Measurements from ENCODE around the gene FAH. TPM values are rescaled to one million over a fixed set of nuclear protein-coding genes. Genes with fewer than 3 reads are reported as not detected.

The FAH gene
- polyA plus RNA-seq, 1 donor from 2014 or later = 3.1 TPM

DNA sequence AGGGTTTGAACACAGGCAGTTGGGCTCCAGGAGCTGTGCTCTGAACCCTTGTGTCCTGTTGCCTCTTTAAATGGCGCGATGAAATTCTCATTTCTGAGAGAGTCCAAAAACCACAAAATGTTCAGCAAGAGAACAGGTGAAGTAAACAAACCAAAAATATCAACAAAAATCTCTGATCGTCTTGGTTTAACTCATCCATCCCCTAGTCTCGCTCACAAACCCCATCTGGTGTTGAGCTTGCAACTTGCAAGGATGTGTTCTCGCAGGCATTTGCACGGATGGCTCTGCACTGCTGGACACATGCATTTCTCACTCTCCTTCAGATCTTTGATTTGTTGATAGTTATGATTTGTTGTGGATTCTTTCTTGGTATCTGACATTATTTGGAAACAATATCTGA lies 31.1 kb downstream of the FAH start:
- H3K27ac ChIP-seq (ENCODE audit: low read length) = no peak overlapping the region
- H3K9ac ChIP-seq (ENCODE audit: low read length) = no peak overlapping the region
- TF ChIP-seq REST (IDR thresholded peaks at IDR 0.05; ENCODE audit: borderline replicate concordance) = no peak
- TF ChIP-seq RAD21 (conservative IDR thresholded peaks at IDR 0.05) = peak; percentile 35
- peak; percentile 44 for TF ChIP-seq SMC3 (conservative IDR thresholded peaks at IDR 0.05; ENCODE audit: poor library complexity)
- no peak overlapping the region for H2AFZ ChIP-seq (ENCODE audit: low read depth, low read length)
- no peak overlapping the region for H3K4me2 ChIP-seq (ENCODE audit: low read length)
- no peaks in the 10 kb centered on the region for H4K20me1 ChIP-seq (ENCODE audit: insufficient read depth)
- H3K27me3 ChIP-seq (ENCODE audit: insufficient read depth, low read depth, low read length) = no peaks in the 10 kb centered on the region
- no peaks in the 10 kb centered on the region for H3K79me2 ChIP-seq (replicated peaks; ENCODE audit: insufficient read depth, low read length)
- no peaks in the 10 kb centered on the region for H3K36me3 ChIP-seq (ENCODE audit: insufficient read depth, low read length)
- no peaks in the 10 kb centered on the region for H3K9me2 ChIP-seq (ENCODE audit: insufficient read depth, low read length)
- no peaks in the 10 kb centered on the region for H3F3A ChIP-seq (ENCODE audit: insufficient read depth, low read length, poor library complexity, severe bottlenecking)
- no peak overlapping the region for H3K4me3 ChIP-seq (ENCODE audit: low read length)
- H3K9me3 ChIP-seq (ENCODE audit: low read length) = no peaks in the 10 kb centered on the region

DNA sequence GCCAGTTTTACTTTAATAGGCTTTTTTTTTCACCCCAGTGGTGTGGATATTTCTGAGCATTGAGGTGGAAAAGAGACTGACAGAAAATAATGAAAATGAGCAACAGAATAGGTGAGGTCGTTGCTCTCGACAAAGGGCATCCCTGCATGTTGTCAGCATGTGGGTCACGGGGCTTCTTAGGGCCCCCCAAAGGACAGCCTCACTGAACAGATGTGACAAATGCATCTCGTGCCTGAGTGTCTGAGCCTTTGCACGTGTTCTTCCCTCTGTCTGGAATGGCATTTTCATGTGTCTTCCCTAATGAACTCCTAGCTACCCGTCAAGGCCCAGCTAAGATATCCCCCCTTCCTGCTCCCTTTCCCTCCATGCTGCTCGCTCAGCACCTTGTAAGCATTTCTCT lies 31.8 kb downstream of the FAH start:
- no peaks in the 10 kb centered on the region for H3K9me3 ChIP-seq (ENCODE audit: low read length)
- H3K27me3 ChIP-seq (ENCODE audit: insufficient read depth, low read depth, low read length) = no peaks in the 10 kb centered on the region
- H3K9me2 ChIP-seq (ENCODE audit: insufficient read depth, low read length) = no peaks in the 10 kb centered on the region
- no peaks in the 10 kb centered on the region for H3F3A ChIP-seq (ENCODE audit: insufficient read depth, low read length, poor library complexity, severe bottlenecking)
- H3K79me2 ChIP-seq (replicated peaks; ENCODE audit: insufficient read depth, low read length) = no peaks in the 10 kb centered on the region
- TF ChIP-seq RAD21 (conservative IDR thresholded peaks at IDR 0.05) (no peak), CTCF (IDR thresholded peaks at IDR 0.05; ENCODE audit: poor library complexity, severe bottlenecking) (no peak), EP300 (conservative IDR thresholded peaks at IDR 0.05; ENCODE audit: poor library complexity, severe bottlenecking) (no peak), POLR2AphosphoS5 (IDR thresholded peaks at IDR 0.05) (no peak), SMC3 (conservative IDR thresholded peaks at IDR 0.05; ENCODE audit: poor library complexity) (no peak), TAF1 (IDR thresholded peaks at IDR 0.05; ENCODE audit: low read depth) (no peak), MXI1 (conservative IDR thresholded peaks at IDR 0.05; ENCODE audit: poor library complexity, severe bottlenecking) (no peak), REST (IDR thresholded peaks at IDR 0.05; ENCODE audit: borderline replicate concordance) (no peak), EZH2 (IDR thresholded peaks at IDR 0.05; ENCODE audit: borderline replicate concordance, insufficient read depth, low read length, poor library complexity, severe bottlenecking) (no peak)
- no peaks in the 10 kb centered on the region for H3K36me3 ChIP-seq (ENCODE audit: insufficient read depth, low read length)
- no peak overlapping the region for H3K9ac ChIP-seq (ENCODE audit: low read length)
- H4K20me1 ChIP-seq (ENCODE audit: insufficient read depth) = no peaks in the 10 kb centered on the region
- H3K27ac ChIP-seq (ENCODE audit: low read length) = no peak overlapping the region
- H2AFZ ChIP-seq (ENCODE audit: low read depth, low read length) = no peak overlapping the region
- no peak overlapping the region for H3K4me2 ChIP-seq (ENCODE audit: low read length)
- H3K4me3 ChIP-seq (ENCODE audit: low read length) = no peak overlapping the region

Data from neural cell (in vitro differentiated cells).